SK-N-MC (cell line): Measurements from ENCODE around the gene SLC11A1.

Experiments used
- FOXP2 ChIP-seq: optimal IDR thresholded peaks from 2 replicates; pipeline ENCODE3; 2011; ENCODE audit warnings: mild to moderate bottlenecking, moderate library complexity; ENCODE audit not compliant: insufficient read depth; ENCODE audit errors: extremely low read length, control extremely low read depth
- POLR2AphosphoS5 ChIP-seq: IDR thresholded peaks from 2 replicates; pipeline ENCODE4 v1.6.1; 2012; ENCODE audit warnings: mild to moderate bottlenecking, low read depth, low read length, borderline replicate concordance

DNA sequence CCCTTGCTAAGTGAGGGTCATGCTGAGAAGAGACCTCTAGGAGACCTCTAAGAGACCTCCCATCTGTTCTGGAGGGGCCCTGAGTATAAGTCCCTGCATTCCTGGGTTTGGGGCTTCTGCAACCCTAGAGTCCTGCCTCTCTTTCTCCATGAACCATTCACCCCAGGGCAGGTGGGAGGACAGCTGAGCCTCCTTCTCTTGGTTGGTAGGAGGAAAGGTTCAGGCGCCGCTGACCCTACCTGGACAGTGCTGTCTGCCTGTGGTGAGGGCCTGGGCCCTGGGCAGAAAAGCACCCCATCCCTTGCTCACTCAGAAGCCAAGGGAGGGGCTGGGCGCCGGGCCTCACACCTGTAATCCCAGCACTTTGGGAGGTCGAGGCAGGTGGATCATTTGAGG, 36.2 kb downstream of the SLC11A1 start:
- no peak for TF ChIP-seq POLR2AphosphoS5
- no peak for TF ChIP-seq FOXP2
